ENCODE measurements around the gene PRKCQ.

The PRKCQ gene

DNA sequence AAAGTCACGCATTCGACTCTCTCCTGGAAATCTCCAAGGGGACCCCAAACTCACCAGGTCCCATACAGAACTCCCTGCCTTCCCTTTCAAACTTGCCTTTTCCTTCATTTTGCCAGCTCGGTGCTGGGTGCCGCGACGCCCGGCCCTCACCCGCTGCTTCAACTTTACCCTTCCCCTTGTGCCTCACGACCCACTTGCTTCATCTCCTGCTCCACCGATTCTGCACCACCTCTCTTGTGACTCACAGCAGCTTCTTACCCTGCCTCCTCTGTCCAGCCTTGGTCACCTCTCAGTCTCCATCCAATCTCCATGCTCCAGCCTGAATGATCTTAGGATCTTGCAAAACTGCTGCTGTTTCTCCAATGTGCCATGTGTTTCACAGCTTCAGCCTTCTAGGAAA, 59.9 kb downstream of the PRKCQ start:
- TF ChIP-seq CTCF (IDR thresholded peaks at IDR 0.05; ENCODE audit: insufficient read depth, low read length, poor library complexity, severe bottlenecking) = no peak

GRCh38 chr10:6518791-6519429, 61.2 kb downstream of the PRKCQ start:
- DNase-seq (ENCODE audit: extremely low read depth, insufficient read length) = no peak
- H3K4me3 ChIP-seq (replicated peaks; ENCODE audit: low read depth, low read length) = no peak overlapping the region
- no peaks in the 10 kb centered on the region for H3K36me3 ChIP-seq (ENCODE audit: control insufficient read depth, insufficient read depth, low read length)
- TF ChIP-seq CTCF (IDR thresholded peaks at IDR 0.05; ENCODE audit: insufficient read depth, low read length, poor library complexity, severe bottlenecking) = no peak
- H3K27me3 ChIP-seq (replicated peaks; ENCODE audit: control insufficient read depth, insufficient read depth, low read length) = no peaks in the 10 kb centered on the region; the same call in none of the 2 replicates

More for the DNA sequence above, 59.9 kb downstream of the PRKCQ start:
- Histone ChIP-seq H3K27me3 (replicated peaks; ENCODE audit: control insufficient read depth, insufficient read depth, low read length) (no peaks in the 10 kb centered on the region; the same call in none of the 2 replicates), H3K4me3 (replicated peaks; ENCODE audit: low read depth, low read length) (no peak overlapping the region), H3K36me3 (ENCODE audit: control insufficient read depth, insufficient read depth, low read length) (no peaks in the 10 kb centered on the region)
- DNase-seq (ENCODE audit: extremely low read depth, insufficient read length) = no peak

DNA sequence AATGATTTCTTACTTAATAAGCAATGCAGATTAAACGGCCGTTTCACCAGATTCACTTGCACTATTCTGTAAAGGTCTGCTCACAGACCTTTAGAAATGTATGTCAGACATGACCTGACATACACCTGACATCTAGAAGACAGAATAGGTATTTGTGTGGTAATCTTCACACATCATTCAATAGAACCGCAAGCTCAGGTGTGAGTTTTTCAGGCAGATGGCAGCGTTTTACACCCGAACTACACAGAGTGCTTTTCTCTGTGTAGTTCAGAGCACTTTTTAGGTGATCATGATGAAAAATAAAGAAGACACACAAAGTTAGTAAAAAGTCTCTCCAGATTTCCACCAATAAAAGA, 63.2 kb downstream of the PRKCQ start:
- no peak for TF ChIP-seq CTCF (IDR thresholded peaks at IDR 0.05; ENCODE audit: insufficient read depth, low read length, poor library complexity, severe bottlenecking)
- Histone ChIP-seq H3K27me3 (replicated peaks; ENCODE audit: control insufficient read depth, insufficient read depth, low read length) (no peaks in the 10 kb centered on the region; the same call in none of the 2 replicates), H3K4me3 (replicated peaks; ENCODE audit: low read depth, low read length) (no peak overlapping the region), H3K36me3 (ENCODE audit: control insufficient read depth, insufficient read depth, low read length) (no peaks in the 10 kb centered on the region)
- no peak for DNase-seq (ENCODE audit: extremely low read depth, insufficient read length)

DNA sequence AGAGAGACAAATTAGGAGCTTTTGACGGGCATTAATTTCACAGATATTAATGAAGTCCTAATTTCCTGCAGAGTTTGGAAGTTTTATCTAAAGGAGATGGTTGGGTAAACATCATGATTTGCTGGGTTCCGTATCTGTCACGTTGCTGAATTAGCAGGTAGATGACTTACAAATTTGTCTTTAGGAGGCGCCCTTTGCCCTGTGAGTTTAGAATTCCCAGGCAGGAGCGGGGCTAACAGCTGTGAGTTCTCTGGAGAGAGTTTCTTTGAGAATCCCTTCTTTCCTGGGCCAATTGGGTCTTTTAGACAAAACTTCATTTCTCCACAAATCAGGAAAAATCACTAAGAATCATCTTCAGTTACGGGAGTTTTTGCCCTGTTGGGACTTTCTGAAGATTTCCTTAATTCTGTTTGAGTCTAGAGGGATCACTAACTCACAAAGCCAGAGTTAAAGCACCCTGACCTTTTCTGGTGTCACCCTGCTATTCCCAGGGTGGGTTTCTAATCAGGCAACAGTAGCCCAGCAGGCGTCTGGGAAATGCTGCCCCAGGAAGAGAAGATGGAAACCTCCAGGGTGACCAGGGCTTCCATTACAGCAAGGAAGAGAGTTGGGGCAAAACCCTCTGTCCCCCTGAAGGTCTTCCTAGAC, 63.7 kb downstream of the PRKCQ start:
- no peaks in the 10 kb centered on the region; the same call in none of the 2 replicates for H3K27me3 ChIP-seq (replicated peaks; ENCODE audit: control insufficient read depth, insufficient read depth, low read length)
- TF ChIP-seq CTCF (IDR thresholded peaks at IDR 0.05; ENCODE audit: insufficient read depth, low read length, poor library complexity, severe bottlenecking) = no peak
- no peaks in the 10 kb centered on the region for H3K36me3 ChIP-seq (ENCODE audit: control insufficient read depth, insufficient read depth, low read length)
- DNase-seq (ENCODE audit: extremely low read depth, insufficient read length) = no peak
- H3K4me3 ChIP-seq (replicated peaks; ENCODE audit: low read depth, low read length) = no peak overlapping the region

GRCh38 chr10:6514844-6515780, 65.0 kb downstream of the PRKCQ start:
- DNase-seq (ENCODE audit: extremely low read depth, insufficient read length) = no peak
- H3K4me3 ChIP-seq (replicated peaks; ENCODE audit: low read depth, low read length) = no peak overlapping the region
- no peaks in the 10 kb centered on the region; the same call in none of the 2 replicates for H3K27me3 ChIP-seq (replicated peaks; ENCODE audit: control insufficient read depth, insufficient read depth, low read length)
- no peaks in the 10 kb centered on the region for H3K36me3 ChIP-seq (ENCODE audit: control insufficient read depth, insufficient read depth, low read length)
- TF ChIP-seq CTCF (IDR thresholded peaks at IDR 0.05; ENCODE audit: insufficient read depth, low read length, poor library complexity, severe bottlenecking) = no peak
